Activated naive CD4-positive, alpha-beta T cell treated with anti-CD3 and anti-CD28 coated beads for 36 hours (primary cell): Measurements from ENCODE around the gene ACTG1. TPM values are rescaled to one million over a fixed set of nuclear protein-coding genes. Genes with fewer than 3 reads are reported as not detected.

Source experiments
- CTCF ChIA-PET: fragments of 350-600 bp; sonication (Branson Sonifier 250); formaldehyde crosslinking; loops from one replicate; lab custom pipeline; 2021; ENCODE audit warnings: antibody characterized with exemption; lab: Charles Lee
- DNase-seq: peaks from one replicate; pipeline ENCODE4 v3.0.0-alpha.2; 2020
- H3K27ac Mint-ChIP-seq: one replicate; pipeline ENCODE4 v1.8.0; 2021; ENCODE audit warnings: mild to moderate bottlenecking, mixed read lengths
- H3K27me3 Mint-ChIP-seq: one replicate; pipeline ENCODE4 v1.8.0; 2021; ENCODE audit warnings: low read depth, mixed read lengths
- H3K36me3 Mint-ChIP-seq: one replicate; pipeline ENCODE4 v1.8.0; 2021; ENCODE audit warnings: low read depth, mixed read lengths
- H3K4me1 Mint-ChIP-seq: one replicate; pipeline ENCODE4 v1.8.0; 2021; ENCODE audit warnings: low read depth, mixed read lengths
- H3K4me3 Mint-ChIP-seq: one replicate; pipeline ENCODE4 v1.8.0; 2021; ENCODE audit warnings: mild to moderate bottlenecking, moderate library complexity, mixed read lengths
- H3K9me3 Mint-ChIP-seq: one replicate; pipeline ENCODE4 v1.8.0; 2021; ENCODE audit warnings: mixed read lengths
- intact Hi-C: fragments of 100-400 bp; cut with micrococcal nuclease; formaldehyde crosslinking; loops from one replicate; pipeline ENCODE4 v1.15.1; 2023
- total RNA-seq, 2 experiments: library from RNA; stranded (reverse); gene quantifications; one replicate each; pipeline ENCODE4 v1.2.3, GENCODE V29; 2021

Gene ACTG1
- total RNA-seq, 2 experiments from 2014 or later, result 2,881 to 2,925 TPM

- Mint-ChIP-seq H3K4me1 (peaks cover 18% of the 10 kb centered on the region), H3K4me3 (no peak overlapping the region), H3K36me3 (peaks cover 3% of the 10 kb centered on the region), H3K27me3 (no peaks in the 10 kb centered on the region), H3K9me3 (no peaks in the 10 kb centered on the region), H3K27ac (no peak overlapping the region)
- DNase-seq, result no peak
- CTCF ChIA-PET, result interaction anchor here (1.2 kb wide), 1 partner anchor 32 kb away, joined by 4 read pairs; no protein-coding TSS in a partner anchor
- intact Hi-C loops, result loop anchor here (10.0 kb wide), 2 partner anchors 222 to 508 kb away; partner anchors contain the start of genes CENPX, LRRC45 and SLC38A10
These were observed 4.4 kb upstream of the ACTG1 start for GRCh38 chr17:81517009-81517338.

GRCh38 chr17:81516439-81516838 lies 3.8 kb upstream of the ACTG1 start:
- Mint-ChIP-seq H3K4me1 (peaks cover 18% of the 10 kb centered on the region), H3K27ac (no peak overlapping the region), H3K4me3 (peak overlapping the region; percentile 85), H3K9me3 (no peaks in the 10 kb centered on the region), H3K27me3 (no peaks in the 10 kb centered on the region), H3K36me3 (peaks cover 8% of the 10 kb centered on the region)
- intact Hi-C loops, result loop anchor here (10.0 kb wide), 2 partner anchors 222 to 508 kb away; partner anchors contain the start of genes CENPX, LRRC45 and SLC38A10
- DNase-seq, result no peak
- CTCF ChIA-PET, result interaction anchor here (1.2 kb wide), 1 partner anchor 32 kb away, joined by 4 read pairs; no protein-coding TSS in a partner anchor

GRCh38 chr17:81515530-81516041 lies 3.0 kb upstream of the ACTG1 start:
- no peaks in the 10 kb centered on the region for H3K27me3 Mint-ChIP-seq
- peaks cover 18% of the 10 kb centered on the region for H3K4me1 Mint-ChIP-seq
- H3K36me3 Mint-ChIP-seq, result peaks cover 17% of the 10 kb centered on the region
- peak overlapping the region; percentile 85 for H3K27ac Mint-ChIP-seq
- peak overlapping the region; percentile 85 for H3K4me3 Mint-ChIP-seq
- DNase-seq, result no peak
- H3K9me3 Mint-ChIP-seq, result no peaks in the 10 kb centered on the region
- CTCF ChIA-PET, result interaction anchor here (1.2 kb wide), 1 partner anchor 31 kb away, joined by 4 read pairs; no protein-coding TSS in a partner anchor
- intact Hi-C loops, result loop anchor here (10.0 kb wide), 2 partner anchors 221 to 509 kb away; partner anchors contain the start of genes CENPX, LRRC45 and SLC38A10

- peak overlapping the region; percentile 85 for H3K4me3 Mint-ChIP-seq
- intact Hi-C loops, result loop anchor here (5.0 to 10.0 kb wide), 4 partner anchors 152 to 510 kb away; partner anchors contain the start of genes ARHGDIA, CCDC137, CENPX and LRRC45
- peaks cover 23% of the 10 kb centered on the region for H3K36me3 Mint-ChIP-seq
- peak; percentile 74 for DNase-seq
- H3K27ac Mint-ChIP-seq, result peak overlapping the region; percentile 85
- H3K4me1 Mint-ChIP-seq, result peaks cover 22% of the 10 kb centered on the region
- no peaks in the 10 kb centered on the region for H3K9me3 Mint-ChIP-seq
- CTCF ChIA-PET, result no interaction called here
- no peaks in the 10 kb centered on the region for H3K27me3 Mint-ChIP-seq
These were observed 2.3 kb upstream of the ACTG1 start for GRCh38 chr17:81514739-81515529.

- peaks cover 29% of the 10 kb centered on the region for H3K36me3 Mint-ChIP-seq
- peak overlapping the region; percentile 85 for H3K27ac Mint-ChIP-seq
- CTCF ChIA-PET, result no interaction called here
- no peak for DNase-seq
- H3K4me3 Mint-ChIP-seq, result peak overlapping the region; percentile 81
- no peaks in the 10 kb centered on the region for H3K27me3 Mint-ChIP-seq
- peaks cover 27% of the 10 kb centered on the region for H3K4me1 Mint-ChIP-seq
- intact Hi-C loops, result loop anchor here (5.0 to 10.0 kb wide), 4 partner anchors 153 to 510 kb away; partner anchors contain the start of genes ARHGDIA, CCDC137, CENPX and LRRC45
- no peaks in the 10 kb centered on the region for H3K9me3 Mint-ChIP-seq
These were observed 1.8 kb upstream of the ACTG1 start for GRCh38 chr17:81514489-81514738.

GRCh38 chr17:81513753-81514488 lies 1.3 kb upstream of the ACTG1 start:
- Mint-ChIP-seq H3K27ac (peak overlapping the region; percentile 92), H3K9me3 (no peaks in the 10 kb centered on the region), H3K27me3 (no peaks in the 10 kb centered on the region), H3K36me3 (peaks cover 33% of the 10 kb centered on the region), H3K4me3 (peak overlapping the region; percentile 81), H3K4me1 (peaks cover 32% of the 10 kb centered on the region)
- intact Hi-C loops, result loop anchor here (2.0 to 10.0 kb wide), 5 partner anchors 153 to 511 kb away; partner anchors contain the start of genes ARHGDIA, CCDC137, CENPX and LRRC45
- CTCF ChIA-PET, result interaction anchor here (0.7 to 1.3 kb wide), 3 partner anchors 29 to 37 kb away, joined by 3 to 5 read pairs (median 3); no protein-coding TSS in a partner anchor
- peak; percentile 58 for DNase-seq

- H3K36me3 Mint-ChIP-seq, result peaks cover 39% of the 10 kb centered on the region
- H3K27me3 Mint-ChIP-seq, result no peaks in the 10 kb centered on the region
- peak overlapping the region; percentile 81 for H3K4me3 Mint-ChIP-seq
- no peaks in the 10 kb centered on the region for H3K9me3 Mint-ChIP-seq
- peaks cover 34% of the 10 kb centered on the region for H3K4me1 Mint-ChIP-seq
- intact Hi-C loops, result loop anchor here (2.0 to 10.0 kb wide), 5 partner anchors 154 to 511 kb away; partner anchors contain the start of genes ARHGDIA, CCDC137, CENPX and LRRC45
- H3K27ac Mint-ChIP-seq, result peak overlapping the region; percentile 92
- DNase-seq, result peak; percentile 75
- CTCF ChIA-PET, result interaction anchor here (1.0 to 1.3 kb wide), 2 partner anchors 29 to 30 kb away, joined by 3 read pairs; no protein-coding TSS in a partner anchor
These were observed 763 bp upstream of the ACTG1 start for GRCh38 chr17:81513372-81513752.

- DNase-seq, result peak; percentile 34
- H3K36me3 Mint-ChIP-seq, result peaks cover 39% of the 10 kb centered on the region
- H3K27ac Mint-ChIP-seq, result peak overlapping the region; percentile 93
- CTCF ChIA-PET, result no interaction called here
- intact Hi-C loops, result loop anchor here (1.0 to 10.0 kb wide), 9 partner anchors 23 to 513 kb away; partner anchors contain the start of genes ARHGDIA, CCDC137, CENPX and LRRC45
- H3K27me3 Mint-ChIP-seq, result no peaks in the 10 kb centered on the region
- H3K4me3 Mint-ChIP-seq, result peak overlapping the region; percentile 96
- H3K4me1 Mint-ChIP-seq, result peaks cover 32% of the 10 kb centered on the region
- H3K9me3 Mint-ChIP-seq, result no peaks in the 10 kb centered on the region
These were observed 616 bp downstream of the ACTG1 start for GRCh38 chr17:81511804-81512561.

GRCh38 chr17:81511554-81511803 lies 1.1 kb downstream of the ACTG1 start:
- peak overlapping the region; percentile 93 for H3K27ac Mint-ChIP-seq
- peaks cover 28% of the 10 kb centered on the region for H3K4me1 Mint-ChIP-seq
- intact Hi-C loops, result loop anchor here (2.0 to 10.0 kb wide), 5 partner anchors 23 to 513 kb away; partner anchors contain the start of genes ARHGDIA, CCDC137, CENPX and LRRC45
- no peak for DNase-seq
- no peaks in the 10 kb centered on the region for H3K27me3 Mint-ChIP-seq
- H3K36me3 Mint-ChIP-seq, result peaks cover 39% of the 10 kb centered on the region
- peak overlapping the region; percentile 96 for H3K4me3 Mint-ChIP-seq
- CTCF ChIA-PET, result interaction anchor here (0.8 kb wide), 2 partner anchors 22 to 27 kb away, joined by 3 to 4 read pairs; no protein-coding TSS in a partner anchor
- H3K9me3 Mint-ChIP-seq, result no peaks in the 10 kb centered on the region

- intact Hi-C loops, result loop anchor here (2.0 to 10.0 kb wide), 5 partner anchors 22 to 514 kb away; partner anchors contain the start of genes ARHGDIA, CCDC137, CENPX and LRRC45
- Mint-ChIP-seq H3K4me3 (peak overlapping the region; percentile 96), H3K4me1 (peaks cover 23% of the 10 kb centered on the region), H3K36me3 (peaks cover 39% of the 10 kb centered on the region), H3K27me3 (no peaks in the 10 kb centered on the region), H3K27ac (peak overlapping the region; percentile 93), H3K9me3 (no peaks in the 10 kb centered on the region)
- peak; percentile 68 for DNase-seq
- CTCF ChIA-PET, result interaction anchor here (0.8 kb wide), 2 partner anchors 22 to 26 kb away, joined by 3 to 4 read pairs; no protein-coding TSS in a partner anchor
These were observed 1.6 kb downstream of the ACTG1 start for GRCh38 chr17:81510785-81511553.
